ENCODE measurements around the gene DNAJB11.

Gene DNAJB11

DNA sequence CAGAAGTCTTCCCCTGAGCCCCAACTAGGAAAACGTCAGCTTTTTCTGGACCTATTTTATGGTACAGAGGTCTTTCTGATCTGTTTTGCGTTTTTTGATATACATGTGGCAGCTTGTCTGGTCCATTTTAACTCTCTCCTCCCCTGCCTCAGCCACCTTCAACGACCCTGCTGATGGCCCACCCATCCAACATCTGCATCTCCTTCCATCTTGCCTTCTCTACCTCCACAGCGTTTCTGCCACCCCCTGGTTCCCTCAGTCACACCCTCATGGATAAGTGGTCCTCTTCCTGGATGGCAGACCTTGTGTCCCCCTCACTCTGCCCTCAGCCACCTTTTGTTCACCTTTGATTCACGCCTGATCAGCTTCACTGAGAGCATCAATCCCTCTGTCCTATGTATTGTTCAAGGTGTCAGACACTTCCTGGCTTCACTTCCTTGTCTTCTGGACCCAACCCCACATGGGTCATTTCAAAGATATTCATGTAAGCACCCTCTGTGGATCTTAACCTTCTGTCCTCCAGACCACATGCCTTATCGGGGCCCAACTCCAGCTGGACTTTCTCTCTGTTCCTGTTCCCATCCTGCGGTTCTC is 55.8 kb downstream of the DNAJB11 start:
- Histone ChIP-seq H3K9ac (ENCODE audit: low read length) (no peak overlapping the region), H3K27me3 (ENCODE audit: low read length) (no peaks in the 10 kb centered on the region), H3K4me2 (ENCODE audit: low read depth, low read length, poor library complexity, severe bottlenecking) (no peak overlapping the region), H3K9me3 (ENCODE audit: insufficient read depth, low read length) (no peaks in the 10 kb centered on the region), H3K36me3 (ENCODE audit: low read length) (no peaks in the 10 kb centered on the region), H3K79me2 (ENCODE audit: insufficient read depth, low read length) (no peaks in the 10 kb centered on the region), H3K4me3 (ENCODE audit: insufficient read depth, low read length, poor library complexity, severe bottlenecking) (no peak overlapping the region), H4K20me1 (ENCODE audit: low read depth, low read length) (no peaks in the 10 kb centered on the region), H2AFZ (ENCODE audit: low read depth, low read length, severe bottlenecking) (no peak overlapping the region), H3K27ac (ENCODE audit: low read depth, low read length) (no peak overlapping the region), H3F3A (ENCODE audit: insufficient read depth) (no peaks in the 10 kb centered on the region), H3K9me2 (replicated peaks; ENCODE audit: insufficient read depth, low read length) (no peaks in the 10 kb centered on the region)
- TF ChIP-seq EZH2phosphoT487 (conservative IDR thresholded peaks at IDR 0.05; ENCODE audit: low read length) = no peak
- TF ChIP-seq, protein P1, sequence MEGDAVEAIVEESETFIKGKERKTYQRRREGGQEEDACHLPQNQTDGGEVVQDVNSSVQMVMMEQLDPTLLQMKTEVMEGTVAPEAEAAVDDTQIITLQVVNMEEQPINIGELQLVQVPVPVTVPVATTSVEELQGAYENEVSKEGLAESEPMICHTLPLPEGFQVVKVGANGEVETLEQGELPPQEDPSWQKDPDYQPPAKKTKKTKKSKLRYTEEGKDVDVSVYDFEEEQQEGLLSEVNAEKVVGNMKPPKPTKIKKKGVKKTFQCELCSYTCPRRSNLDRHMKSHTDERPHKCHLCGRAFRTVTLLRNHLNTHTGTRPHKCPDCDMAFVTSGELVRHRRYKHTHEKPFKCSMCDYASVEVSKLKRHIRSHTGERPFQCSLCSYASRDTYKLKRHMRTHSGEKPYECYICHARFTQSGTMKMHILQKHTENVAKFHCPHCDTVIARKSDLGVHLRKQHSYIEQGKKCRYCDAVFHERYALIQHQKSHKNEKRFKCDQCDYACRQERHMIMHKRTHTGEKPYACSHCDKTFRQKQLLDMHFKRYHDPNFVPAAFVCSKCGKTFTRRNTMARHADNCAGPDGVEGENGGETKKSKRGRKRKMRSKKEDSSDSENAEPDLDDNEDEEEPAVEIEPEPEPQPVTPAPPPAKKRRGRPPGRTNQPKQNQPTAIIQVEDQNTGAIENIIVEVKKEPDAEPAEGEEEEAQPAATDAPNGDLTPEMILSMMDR (IDR thresholded peaks at IDR 0.05; ENCODE audit: insufficient read depth, low read length, poor library complexity, severe bottlenecking) = no peak

GRCh38 chr3:186627852-186628414 is 57.4 kb downstream of the DNAJB11 start:
- Histone ChIP-seq H3K27ac (ENCODE audit: low read depth, low read length) (no peak overlapping the region), H3K9me3 (ENCODE audit: insufficient read depth, low read length) (no peaks in the 10 kb centered on the region), H2AFZ (ENCODE audit: low read depth, low read length, severe bottlenecking) (no peak overlapping the region), H3K79me2 (ENCODE audit: insufficient read depth, low read length) (no peaks in the 10 kb centered on the region), H3K36me3 (ENCODE audit: low read length) (no peaks in the 10 kb centered on the region), H3K4me3 (ENCODE audit: insufficient read depth, low read length, poor library complexity, severe bottlenecking) (no peak overlapping the region), H3K9me2 (replicated peaks; ENCODE audit: insufficient read depth, low read length) (no peaks in the 10 kb centered on the region), H3K9ac (ENCODE audit: low read length) (no peak overlapping the region), H3K4me2 (ENCODE audit: low read depth, low read length, poor library complexity, severe bottlenecking) (no peak overlapping the region), H3K27me3 (ENCODE audit: low read length) (no peaks in the 10 kb centered on the region), H3F3A (ENCODE audit: insufficient read depth) (no peaks in the 10 kb centered on the region), H4K20me1 (ENCODE audit: low read depth, low read length) (no peaks in the 10 kb centered on the region)
- no peak for TF ChIP-seq EZH2phosphoT487 (conservative IDR thresholded peaks at IDR 0.05; ENCODE audit: low read length)
- TF ChIP-seq, protein P1 (IDR thresholded peaks at IDR 0.05; ENCODE audit: insufficient read depth, low read length, poor library complexity, severe bottlenecking) = no peak

GRCh38 chr3:186628756-186629155 is 58.2 kb downstream of the DNAJB11 start:
- Histone ChIP-seq H3K79me2 (ENCODE audit: insufficient read depth, low read length) (no peaks in the 10 kb centered on the region), H3K9me3 (ENCODE audit: insufficient read depth, low read length) (no peaks in the 10 kb centered on the region), H3K4me3 (ENCODE audit: insufficient read depth, low read length, poor library complexity, severe bottlenecking) (no peak overlapping the region), H2AFZ (ENCODE audit: low read depth, low read length, severe bottlenecking) (no peak overlapping the region), H3F3A (ENCODE audit: insufficient read depth) (no peaks in the 10 kb centered on the region), H3K4me2 (ENCODE audit: low read depth, low read length, poor library complexity, severe bottlenecking) (no peak overlapping the region), H3K36me3 (ENCODE audit: low read length) (no peaks in the 10 kb centered on the region), H3K9me2 (replicated peaks; ENCODE audit: insufficient read depth, low read length) (no peaks in the 10 kb centered on the region), H3K9ac (ENCODE audit: low read length) (no peak overlapping the region), H3K27ac (ENCODE audit: low read depth, low read length) (no peak overlapping the region), H4K20me1 (ENCODE audit: low read depth, low read length) (no peaks in the 10 kb centered on the region), H3K27me3 (ENCODE audit: low read length) (no peaks in the 10 kb centered on the region)
- TF ChIP-seq, protein P1 (IDR thresholded peaks at IDR 0.05; ENCODE audit: insufficient read depth, low read length, poor library complexity, severe bottlenecking) = no peak
- no peak for TF ChIP-seq EZH2phosphoT487 (conservative IDR thresholded peaks at IDR 0.05; ENCODE audit: low read length)

Data from SU-DHL-6 (cell line).